ENCODE data around the gene STRADB. TPM values are rescaled to one million over a fixed set of nuclear protein-coding genes. Genes with fewer than 3 reads are reported as not detected.

Gene STRADB
- total and polyA plus RNA-seq, 2 donors (not counting 3 experiments of a cell fraction or from before 2014, with no cell fraction given), result 6.9 to 16.6 TPM

- ChIA-PET CTCF (no interaction called here), POLR2A (interaction anchor here (1.2 kb wide), 1 partner anchor 103 kb away, joined by 5 read pairs; no protein-coding TSS in a partner anchor)
- Histone ChIP-seq H3K79me2 (ENCODE audit: control insufficient read depth, insufficient read depth, low read length) (peaks cover 19% of the 10 kb centered on the region), H3K4me1 (ENCODE audit: control insufficient read depth, extremely low read depth, insufficient read depth, low read length) (peaks cover 7% of the 10 kb centered on the region), H3K4me2 (ENCODE audit: insufficient read depth, low read length) (no peak overlapping the region), H4K20me1 (replicated peaks; ENCODE audit: control insufficient read depth, extremely low read depth, insufficient read depth, low read length) (no peaks in the 10 kb centered on the region), H3K9me3 (replicated peaks; ENCODE audit: control insufficient read depth, insufficient read depth, low read length) (no peaks in the 10 kb centered on the region), H3K27me3 (ENCODE audit: control insufficient read depth in 2 of 2, insufficient read depth in 2 of 2, low read length in 2 of 2) (no peaks in the 10 kb centered on the region), H2AFZ (ENCODE audit: low read depth, low read length) (no peak overlapping the region), H3K9me1 (replicated peaks; ENCODE audit: control insufficient read depth, extremely low read depth, insufficient read depth, low read length) (no peaks in the 10 kb centered on the region), H3K27ac (ENCODE audit: insufficient read depth, low read depth, low read length) (no peak overlapping the region), H3K9ac (replicated peaks; ENCODE audit: extremely low read depth, insufficient read depth, low read length) (no peak overlapping the region), H3K4me3 (replicated peaks in 1 of 3; ENCODE audit: insufficient read depth in 1 of 3, low read depth in 1 of 3, low read length in 3 of 3) (no peak overlapping the region), H3K36me3 (ENCODE audit: control insufficient read depth in 2 of 2, extremely low read depth in 1 of 2, insufficient read depth in 2 of 2, low read length in 2 of 2) (no peaks in the 10 kb centered on the region)
- BruUV-seq (replicated peaks), result no TSS peak
- no peak for FAIRE-seq
- TF ChIP-seq CTCF (IDR thresholded peaks at IDR 0.05; ENCODE audit: extremely low read depth in 1 of 2, insufficient read depth in 1 of 2, low read depth in 1 of 2, low read length in 2 of 2) (no peak), POLR2AphosphoS5 (IDR thresholded peaks at IDR 0.05; ENCODE audit: insufficient read depth, low read depth, low read length) (no peak), POLR2A (IDR thresholded peaks at IDR 0.05; ENCODE audit: low read depth, low read length) (no peak), GATA2 (IDR thresholded peaks at IDR 0.05; ENCODE audit: insufficient read depth, insufficient read length, low read depth, low read length) (no peak), MAX (IDR thresholded peaks at IDR 0.05; ENCODE audit: insufficient read depth, insufficient read length) (no peak), EZH2 (IDR thresholded peaks at IDR 0.05; ENCODE audit: borderline replicate concordance, low read depth, low read length, severe bottlenecking) (no peak), FOS (IDR thresholded peaks at IDR 0.05; ENCODE audit: borderline replicate concordance, insufficient read depth, low read length) (no peak), MYC (IDR thresholded peaks at IDR 0.05; ENCODE audit: low read depth, low read length) (no peak), JUN (IDR thresholded peaks at IDR 0.05; ENCODE audit: borderline replicate concordance, insufficient read depth, insufficient read length, low read depth) (no peak)
- dilution Hi-C loops (cut with MboI; ENCODE audit: extremely low pct_ligation_motif_present, low sequenced_read_pairs) (no loop called here), intact Hi-C loops (cut with micrococcal nuclease) (no loop called here)
- DNase-seq (ENCODE audit: low read depth, low spot score), result no peak
These were observed 2.8 kb upstream of the STRADB start for GRCh38 chr2:201448701-201449100.

Measured in endothelial cell of umbilical vein (primary cell).